ENCODE measurements around the gene ESPNL. TPM values are rescaled to one million over a fixed set of nuclear protein-coding genes. Genes with fewer than 3 reads are reported as not detected.

The ESPNL gene
- total and polyA plus RNA-seq, 7 donors: 0.04 to 0.32 (median 0.16) TPM; not detected in 1

- Histone ChIP-seq H3K36me3 (ENCODE audit: insufficient read depth in 1 of 2, low read depth in 1 of 2) (peaks cover 0 to 57% of the 10 kb centered on the region in 2 donors), H3K9me3 (no peaks in the 10 kb centered on the region), H3K27me3 (ENCODE audit: insufficient read depth in 3 of 3, low read length in 2 of 3) (no peaks in the 10 kb centered on the region), H3K27ac (peak overlapping the region; percentile 99), H3K4me3 (peak overlapping the region; percentile 83), H3K4me1 (peaks cover 44% of the 10 kb centered on the region)
- TF ChIP-seq CTCF (IDR thresholded peaks at IDR 0.05): no peak
- ATAC-seq: peak in 3 of 4 donors; percentile 0 to 7 (median 6)
- DNase-seq: no peak
- WGBS, 3 donors: 38 to 61% (median 47%) methylated on average over 28 to 30 of the region's 30 CpGs
- intact Hi-C loops (cut with DNase I): loop anchor here (2.0 to 10.0 kb wide), 3 partner anchors 238 to 284 kb away; partner anchors contain the start of gene RAMP1 (in 1 of the 2)
Measured at GRCh38 chr2:238142382-238143205, 42.5 kb downstream of the ESPNL start.

- Histone ChIP-seq H3K27me3 (ENCODE audit: insufficient read depth in 3 of 3, low read length in 2 of 3) (no peaks in the 10 kb centered on the region), H3K4me1 (peaks cover 45% of the 10 kb centered on the region), H3K9me3 (no peaks in the 10 kb centered on the region), H3K36me3 (ENCODE audit: insufficient read depth in 1 of 2, low read depth in 1 of 2) (peaks cover 0 to 59% of the 10 kb centered on the region in 2 donors), H3K27ac (peak overlapping the region; percentile 99), H3K4me3 (peak overlapping the region; percentile 83)
- intact Hi-C loops (cut with DNase I): loop anchor here (2.0 to 10.0 kb wide), 3 partner anchors 239 to 285 kb away; partner anchors contain the start of gene RAMP1 (in 1 of the 2)
- 31 to 46% (median 38%) methylated on average over 20 of the region's 20 CpGs for WGBS, 3 donors
- DNase-seq: peak; percentile 88 to 97
- ATAC-seq: peak; percentile 71 to 77 (median 72)
- TF ChIP-seq CTCF (IDR thresholded peaks at IDR 0.05): no peak
Measured at GRCh38 chr2:238143239-238143951, 43.3 kb downstream of the ESPNL start.

- Histone ChIP-seq H3K36me3 (ENCODE audit: insufficient read depth in 1 of 2, low read depth in 1 of 2) (peaks cover 0 to 67% of the 10 kb centered on the region in 2 donors), H3K27me3 (ENCODE audit: insufficient read depth in 3 of 3, low read length in 2 of 3) (no peaks in the 10 kb centered on the region), H3K4me1 (peaks cover 49% of the 10 kb centered on the region), H3K27ac (peak overlapping the region; percentile 99), H3K9me3 (no peaks in the 10 kb centered on the region), H3K4me3 (peak overlapping the region; percentile 83)
- no peak for DNase-seq
- intact Hi-C loops (cut with DNase I): loop anchor here (5.0 to 10.0 kb wide), 2 partner anchors 239 to 247 kb away; no protein-coding TSS in a partner anchor
- no peak for ATAC-seq
- TF ChIP-seq CTCF (IDR thresholded peaks at IDR 0.05): no peak
- 69 to 80% (median 75%) methylated on average over 5 of the region's 5 CpGs for WGBS, 3 donors
Measured at GRCh38 chr2:238144262-238144661, 44.1 kb downstream of the ESPNL start.

GRCh38 chr2:238145046-238145445, 44.9 kb downstream of the ESPNL start:
- no peak for TF ChIP-seq CTCF (IDR thresholded peaks at IDR 0.05)
- DNase-seq (no peak), ATAC-seq (no peak)
- WGBS, 3 donors: 79 to 90% (median 87%) methylated on average over 12 of the region's 12 CpGs
- intact Hi-C loops (cut with DNase I): loop anchor here in 1 of 2 donors (10.0 kb wide), 1 partner anchor 240 kb away; no protein-coding TSS in a partner anchor
- Histone ChIP-seq H3K27ac (peak overlapping the region; percentile 99), H3K9me3 (no peaks in the 10 kb centered on the region), H3K4me3 (no peak overlapping the region), H3K36me3 (ENCODE audit: insufficient read depth in 1 of 2, low read depth in 1 of 2) (peaks cover 0 to 61% of the 10 kb centered on the region in 2 donors), H3K4me1 (peaks cover 50% of the 10 kb centered on the region), H3K27me3 (ENCODE audit: insufficient read depth in 3 of 3, low read length in 2 of 3) (no peaks in the 10 kb centered on the region)

All from psoas muscle (tissue), 8 donors.